K562 (cell line): ENCODE measurements around the gene HMGXB3. TPM values are rescaled to one million over a fixed set of nuclear protein-coding genes. Genes with fewer than 3 reads are reported as not detected.

Experiments
- ATAC-seq: fragments of 200-7000 bp; cut with Tn5 transposase; 3 replicates; pipeline ENCODE4 v1.9.1; 2020; ENCODE audit warnings: moderate library complexity
- BruUV-seq: library from RNA; stranded (reverse); fragments of 400-500 nt; replicated peaks from 2 replicates; lab custom pipeline; 2021; lab: Mats Ljungman, UMichigan
- CTCF ChIA-PET: fragments of 300-600 bp; formaldehyde crosslinking; extraction: SDS; loops from one replicate; lab custom pipeline; 2021; ENCODE audit warnings: low intra/inter-chr PET ratio; lab: Yijun Ruan, JAX
- POLR2A ChIA-PET: fragments of 300-600, 350-650 bp; sonication (Branson Sonifier 250); formaldehyde crosslinking; extraction: SDS; loops from one replicate; lab custom pipeline; 2021; ENCODE audit warnings: antibody characterized with exemption, inconsistent platforms; lab: Yijun Ruan, JAX
- DNase-seq, 4 experiments: peaks; one replicate each; pipeline versions ENCODE4 v3.0.0 to v3.0.0-alpha.2; 2011 to 2018; ENCODE audit warnings: low spot score in 3 of 4, mixed read lengths in 3 of 4; ENCODE audit errors: extremely low read depth in 1 of 4
- FAIRE-seq: peaks from 2 replicates; lab custom pipeline; 2011; peaks lifted over from hg19 to GRCh38; lab: Jason Lieb, UNC
- H2AFZ ChIP-seq: 2 replicates; pipeline ENCODE4 v1.6.0; 2011; ENCODE audit warnings: low read depth, low read length, control low read depth, inconsistent platforms
- H3K27ac ChIP-seq: fragments of 200-600 bp; 3 replicates; pipeline ENCODE4 v1.8.0; 2011; ENCODE audit warnings: low read depth, mild to moderate bottlenecking, control low read depth, inconsistent platforms, low read length, moderate library complexity, mixed read lengths; ENCODE audit errors: extremely low read depth
- H3K27me3 ChIP-seq, 2 experiments: fragments of 300-600 bp in 1 of 2; 2 replicates in 1 of 2; 3 replicates in 1 of 2; pipeline versions ENCODE4 v1.6.0 to v1.8.0; 2011; ENCODE audit warnings: inconsistent platforms in 2 of 2, low read length in 2 of 2, mild to moderate bottlenecking in 1 of 2, mixed read lengths in 1 of 2, moderate library complexity in 1 of 2; ENCODE audit not compliant: control insufficient read depth in 2 of 2, insufficient read depth in 2 of 2
- H3K36me3 ChIP-seq: fragments of 300-600 bp; 3 replicates; pipeline ENCODE4 v1.8.0; 2011; ENCODE audit warnings: mild to moderate bottlenecking, low read length, inconsistent platforms; ENCODE audit not compliant: control insufficient read depth, insufficient read depth
- H3K4me1 ChIP-seq, 2 experiments: fragments of 200-600 bp in 1 of 2; replicated peaks in 1 of 2; 2 replicates in 1 of 2; 3 replicates in 1 of 2; pipeline versions ENCODE4 v1.5.1 to v1.8.0; 2011; ENCODE audit warnings: inconsistent platforms in 2 of 2, low read length in 2 of 2, mild to moderate bottlenecking in 1 of 2, mixed read lengths in 1 of 2, moderate library complexity in 1 of 2; ENCODE audit not compliant: control insufficient read depth in 2 of 2, insufficient read depth in 2 of 2
- H3K4me2 ChIP-seq: 2 replicates; pipeline ENCODE4 v1.6.1; 2011; ENCODE audit warnings: low read length, control low read depth, inconsistent platforms, mixed read lengths; ENCODE audit not compliant: insufficient read depth
- H3K4me3 ChIP-seq: fragments of 200-600 bp; sonication (generic), shearing (Covaris generic); 2 replicates; pipeline ENCODE4 v1.5.1; 2016; ENCODE audit warnings: control low read depth, inconsistent platforms
- H3K79me2 ChIP-seq: fragments of 200-600 bp; 3 replicates; pipeline ENCODE4 v1.8.0; 2011; ENCODE audit warnings: low read length, inconsistent platforms; ENCODE audit not compliant: control insufficient read depth, insufficient read depth
- H3K9ac ChIP-seq, 2 experiments: 2 replicates each; pipeline versions ENCODE4 v1.6.0 to v1.6.1; 2011; ENCODE audit warnings: low read depth in 2 of 2, low read length in 2 of 2, control low read depth in 1 of 2, inconsistent platforms in 1 of 2, mild to moderate bottlenecking in 1 of 2, mixed read lengths in 1 of 2; ENCODE audit not compliant: insufficient read depth in 1 of 2
- H3K9me1 ChIP-seq: one replicate; pipeline ENCODE4 v1.6.0; 2011; ENCODE audit warnings: inconsistent platforms, mild to moderate bottlenecking, low read length, moderate library complexity; ENCODE audit not compliant: control insufficient read depth, insufficient read depth
- H3K9me3 ChIP-seq: replicated peaks from 2 replicates; pipeline ENCODE4 v1.5.1; 2011; ENCODE audit warnings: low read depth, low read length, inconsistent platforms; ENCODE audit not compliant: control insufficient read depth, insufficient read depth
- H4K20me1 ChIP-seq: replicated peaks from 2 replicates; pipeline ENCODE4 v1.6.1; 2011; ENCODE audit warnings: low read length, inconsistent platforms, mixed read lengths; ENCODE audit not compliant: control insufficient read depth, insufficient read depth
- BRD9 ChIP-seq: fragments of 450-650 bp; IDR thresholded peaks from 2 replicates; pipeline ENCODE4 v1.6.1; 2018; ENCODE audit warnings: low read depth; ENCODE audit not compliant: partially characterized antibody
- C11orf30 ChIP-seq: fragments of 450-650 bp; IDR thresholded peaks from 2 replicates; pipeline ENCODE4 v1.6.1; 2016; ENCODE audit warnings: low read depth, mild to moderate bottlenecking
- ESRRA ChIP-seq: fragments of 450-650 bp; IDR thresholded peaks from 2 replicates; pipeline ENCODE4 v1.6.1; 2014; ENCODE audit warnings: low read depth, mild to moderate bottlenecking, moderate library complexity, borderline replicate concordance
- FOXP1 ChIP-seq: sonication (generic); formaldehyde crosslinking; IDR thresholded peaks from 2 replicates; pipeline ENCODE4 v1.8.0; 2022; ENCODE audit warnings: mild to moderate bottlenecking, missing genetic modification reagents
- HEY1 ChIP-seq: fragments of 250-450 bp; sonication (Bioruptor Pico); IDR thresholded peaks from 2 replicates; pipeline ENCODE4 v1.5.0; 2020; ENCODE audit warnings: mild to moderate bottlenecking, moderate library complexity, borderline replicate concordance
- JUNB ChIP-seq: fragments of 450-650 bp; formaldehyde crosslinking; conservative IDR thresholded peaks from 2 replicates; pipeline ENCODE4 v1.4.0; 2020; ENCODE audit warnings: mild to moderate bottlenecking
- POLR2H ChIP-seq: IDR thresholded peaks from 2 replicates; pipeline ENCODE4 v1.6.1; 2016; ENCODE audit warnings: missing genetic modification characterization, low read depth, mild to moderate bottlenecking, control low read depth, missing compliant biosample characterization, moderate library complexity
- RBM15 ChIP-seq: fragments of 200-400 bp; formaldehyde crosslinking; IDR thresholded peaks from 2 replicates; pipeline ENCODE4 v1.6.1; 2018; ENCODE audit warnings: mild to moderate bottlenecking, low read length, moderate library complexity; ENCODE audit not compliant: insufficient read depth
- RBM17 ChIP-seq: fragments of 200-400 bp; formaldehyde crosslinking; IDR thresholded peaks from 2 replicates; pipeline ENCODE4 v1.6.1; 2017; ENCODE audit warnings: low read depth, mild to moderate bottlenecking, low read length, borderline replicate concordance
- SREBF1 ChIP-seq: fragments of 150-350 bp; IDR thresholded peaks from 2 replicates; pipeline ENCODE4 v1.6.1; 2014; ENCODE audit warnings: antibody characterized with exemption, low read depth, low read length, borderline replicate concordance
- XRCC3 ChIP-seq: fragments of 450-650 bp; IDR thresholded peaks from 2 replicates; pipeline ENCODE4 v1.6.1; 2017; ENCODE audit warnings: mild to moderate bottlenecking, moderate library complexity
- ZBTB17 ChIP-seq: fragments of 450-650 bp; formaldehyde crosslinking; IDR thresholded peaks from 2 replicates; pipeline ENCODE4 v1.4.0; 2020; ENCODE audit warnings: mild to moderate bottlenecking
- ZKSCAN1 ChIP-seq: fragments of 150-350 bp; IDR thresholded peaks from 2 replicates; pipeline ENCODE4 v1.6.1; 2016; ENCODE audit warnings: low read depth, low read length
- ZNF232 ChIP-seq: sonication (generic); formaldehyde crosslinking; IDR thresholded peaks from 2 replicates; pipeline ENCODE4 v1.8.0; 2022; ENCODE audit warnings: mild to moderate bottlenecking, missing genetic modification reagents
- ZNF445 ChIP-seq: fragments of 250-450 bp; sonication (Bioruptor Pico); IDR thresholded peaks from 2 replicates; pipeline ENCODE4 v1.4.0; 2020; ENCODE audit warnings: low read depth, mild to moderate bottlenecking, moderate library complexity
- ZNF766 ChIP-seq: fragments of 200-800 bp; sonication (Bioruptor generic); conservative IDR thresholded peaks from 2 replicates; pipeline ENCODE4 v1.6.1; 2016; ENCODE audit warnings: missing genetic modification characterization, missing compliant biosample characterization
- ZZZ3 ChIP-seq: fragments of 450-650 bp; IDR thresholded peaks from 2 replicates; pipeline ENCODE4 v1.6.1; 2016; ENCODE audit warnings: antibody characterized with exemption, mild to moderate bottlenecking, moderate library complexity
- WGBS: fragments of 100-300 bp; shearing (Covaris generic); methylation state at CpG from one replicate; pipeline ENCODE4 v1.1.6; 2016; ENCODE audit warnings: low coverage, mixed read lengths; ENCODE audit not compliant: insufficient coverage; ENCODE audit errors: missing lambda C conversion rate; 5-methylcytosine and 5-hydroxymethylcytosine counted together
- in situ Hi-C: fragments of 300-500 bp; cut with MboI; formaldehyde crosslinking; loops from 4 replicates; pipeline ENCODE4 v1.15.0; 2018; ENCODE audit warnings: inconsistent platforms, mixed read lengths
- intact Hi-C: fragments of 100-400 bp; cut with micrococcal nuclease; formaldehyde crosslinking; loops from 2 replicates; pipeline ENCODE4 v1.14.2; 2022
- polyA plus RNA-seq, 8 experiments: library from polyadenylated mRNA; depleted of rRNA in 4 of 8; stranded (reverse) in 5 of 8; unstranded in 3 of 8; fragments of >200 nt; fragmentation: Nextera tagmentation in 2 of 8; fragmentation: Illumina TruSeq in 1 of 8; extraction: Ambion mirVana in 2 of 8; extraction: Trizol in 1 of 8; gene quantifications; 2 replicates each; pipeline versions ENCODE4 v1.2.1 to v1.2.3, GENCODE V29; 2011 to 2014; ENCODE audit warnings: inconsistent platforms in 1 of 8, missing spikeins in 1 of 8
- total RNA-seq, 7 experiments: library from RNA; depleted of rRNA in 6 of 7; stranded (reverse); fragments of >200 nt in 6 of 7; fragmentation: Illumina TruSeq in 2 of 7; extraction: Trizol in 2 of 7; gene quantifications; 2 replicates each; pipeline versions ENCODE4 v1.2.1 to v1.2.3, GENCODE V29; 2011 to 2021; ENCODE audit warnings: low replicate concordance in 1 of 7

Gene HMGXB3
- total and polyA plus RNA-seq, 9 of the 15 experiments (the other 6 are each of a cell fraction or from before 2014, with no cell fraction given), result 1.8 to 44.1 (median 32.2) TPM

DNA sequence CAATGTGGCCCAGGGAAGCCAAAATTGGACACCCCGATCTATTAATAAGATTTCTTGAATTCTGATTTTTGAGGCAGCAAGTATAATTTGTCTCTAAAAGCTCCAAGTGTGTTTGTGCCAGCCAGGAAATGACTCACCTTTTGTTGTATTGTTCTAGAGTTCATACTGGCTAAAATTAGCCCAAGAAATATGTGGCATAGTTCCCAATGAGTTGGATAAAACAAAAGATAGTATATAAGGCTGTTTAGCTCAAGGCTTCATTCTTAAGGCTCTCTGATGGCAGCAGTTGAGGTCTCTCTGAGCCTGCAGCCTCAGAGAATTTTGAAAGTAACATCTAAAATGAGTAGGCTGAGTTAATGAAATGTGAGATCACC, 21.6 kb downstream of the HMGXB3 start:
- no peak overlapping the region for H3K4me3 ChIP-seq
- 78% methylated on average over 1 of the region's 1 CpG for WGBS
- H3K4me2 ChIP-seq, result no peak overlapping the region
- 0 out of 3 replicates have a peak, but pooled peaks cover 6% of the 10 kb centered on the region for H3K79me2 ChIP-seq
- no peaks in the 10 kb centered on the region for H3K9me3 ChIP-seq
- no TSS peak for BruUV-seq
- no peak overlapping the region for H2AFZ ChIP-seq
- FAIRE-seq (no peak), ATAC-seq (no peak), DNase-seq (no peak)
- CTCF ChIA-PET, result no interaction called here
- in situ Hi-C loops (no loop called here), intact Hi-C loops (loop anchor here (10.0 kb wide), 2 partner anchors 93 to 333 kb away; partner anchors contain the start of gene TCOF1)
- no peaks in the 10 kb centered on the region for H3K9me1 ChIP-seq
- H3K27me3 ChIP-seq, result no peaks in the 10 kb centered on the region
- peaks cover 7 to 20% of the 10 kb centered on the region in 2 experiments; a peak in 4 of 5 replicates for H3K4me1 ChIP-seq
- H3K27ac ChIP-seq, result no peak overlapping the region
- peaks cover 99% of the 10 kb centered on the region for H3K36me3 ChIP-seq
- TF ChIP-seq SREBF1 (no peak), ESRRA (no peak)
- no peaks in the 10 kb centered on the region for H4K20me1 ChIP-seq
- H3K9ac ChIP-seq, result no peak overlapping the region
- POLR2A ChIA-PET, result interaction anchor here (1.0 to 1.6 kb wide), 3 partner anchors 16 to 28 kb away, joined by 3 to 4 read pairs (median 4); partner anchors contain the start of genes HMGXB3 and TIGD6

- Histone ChIP-seq H3K79me2 (0 out of 3 replicates have a peak, but pooled peaks cover 3% of the 10 kb centered on the region), H3K9me3 (no peaks in the 10 kb centered on the region), H3K4me2 (no peak overlapping the region), H3K4me3 (no peak overlapping the region), H4K20me1 (no peaks in the 10 kb centered on the region), H3K4me1 (peaks cover 13 to 19% of the 10 kb centered on the region in 2 experiments; a peak in 4 of 5 replicates), H3K9ac (no peak overlapping the region)
- intact Hi-C loops (loop anchor here (10.0 kb wide), 2 partner anchors 92 to 332 kb away; partner anchors contain the start of gene TCOF1), in situ Hi-C loops (no loop called here)
- POLR2A ChIA-PET, result interaction anchor here (0.6 to 1.5 kb wide), 6 partner anchors 8 to 477 kb away, joined by 3 to 4 read pairs (median 4); no protein-coding TSS in a partner anchor
- 92% methylated on average over 1 of the region's 2 CpGs for WGBS
- no peak for FAIRE-seq
- CTCF ChIA-PET, result no interaction called here
- ATAC-seq, result no peak
- TF ChIP-seq RBM15 (no peak), POLR2H (tag) (no peak), ZNF445 (no peak), BRD9 (no peak), ZBTB17 (CRISPR knock-in tag) (no peak), RBM17 (no peak), ZNF232 (CRISPR knock-in tag) (no peak), ZZZ3 (no peak), C11orf30 (no peak), XRCC3 (no peak), ZNF766 (CRISPR knock-in tag) (no peak), FOXP1 (CRISPR knock-in tag) (no peak), JUNB (CRISPR knock-in tag) (no peak), HEY1 (CRISPR knock-in tag) (no peak), ZKSCAN1 (no peak)
- TF ChIP-seq, all 486 proteins: peak for 0
- no peaks in the 10 kb centered on the region for H3K9me1 ChIP-seq
- no peaks in the 10 kb centered on the region for H3K27me3 ChIP-seq
- H3K27ac ChIP-seq, result no peak overlapping the region
- BruUV-seq, result no TSS peak
- no peak overlapping the region for H2AFZ ChIP-seq
- H3K36me3 ChIP-seq, result peaks cover 99% of the 10 kb centered on the region
- DNase-seq, result no peak
Observed at GRCh38 chr5:150022681-150023080, 22.1 kb downstream of the HMGXB3 start.
